Stimulated activated CD4-positive, alpha-beta T cell treated with anti-CD3 and anti-CD28 coated beads, Interleukin-15, amount 100 ng/mL, for 1 hour (primary cell): Measurements from ENCODE around the gene SLC22A23.

Experiments used
- DNase-seq, 2 donors: peaks; one replicate each; pipeline ENCODE4 v3.0.0-alpha.2; 2020; ENCODE audit warnings: low read depth in 1 of 2, low spot score in 1 of 2

The SLC22A23 gene

GRCh38 chr6:3473773-3474172 is 16.9 kb upstream of the SLC22A23 start:
- no peak for DNase-seq

GRCh38 chr6:3471711-3472110 is 14.9 kb upstream of the SLC22A23 start:
- no peak for DNase-seq

GRCh38 chr6:3471286-3471685 is 14.4 kb upstream of the SLC22A23 start:
- no peak for DNase-seq

- no peak for DNase-seq
Measured at GRCh38 chr6:3468585-3468984, 11.7 kb upstream of the SLC22A23 start.

GRCh38 chr6:3467996-3468395 is 11.1 kb upstream of the SLC22A23 start:
- DNase-seq = no peak

- no peak for DNase-seq
Measured at GRCh38 chr6:3466488-3467219, 9.8 kb upstream of the SLC22A23 start.

GRCh38 chr6:3460253-3460652 is 3.4 kb upstream of the SLC22A23 start:
- DNase-seq = no peak

- no peak for DNase-seq
Measured at GRCh38 chr6:3458706-3459421, 2.0 kb upstream of the SLC22A23 start.

GRCh38 chr6:3457710-3458602 is 1.1 kb upstream of the SLC22A23 start:
- no peak for DNase-seq

- DNase-seq = no peak
Measured at GRCh38 chr6:3456395-3456897, 404 bp downstream of the SLC22A23 start.

GRCh38 chr6:3455569-3456394 is 1.1 kb downstream of the SLC22A23 start:
- no peak for DNase-seq

- peak in 1 of 2 donors; percentile 25 for DNase-seq
Measured at GRCh38 chr6:3455147-3455568, 1.7 kb downstream of the SLC22A23 start.

GRCh38 chr6:3454273-3455010 is 2.4 kb downstream of the SLC22A23 start:
- no peak for DNase-seq

GRCh38 chr6:3453413-3454272 is 3.2 kb downstream of the SLC22A23 start:
- no peak for DNase-seq

GRCh38 chr6:3451498-3451897 is 5.4 kb downstream of the SLC22A23 start:
- DNase-seq = no peak

- no peak for DNase-seq
Measured at GRCh38 chr6:3450888-3451287, 6.0 kb downstream of the SLC22A23 start.

GRCh38 chr6:3449750-3450305 is 7.0 kb downstream of the SLC22A23 start:
- no peak for DNase-seq

GRCh38 chr6:3449321-3449720 is 7.5 kb downstream of the SLC22A23 start:
- no peak for DNase-seq

- no peak for DNase-seq
Measured at GRCh38 chr6:3447005-3447404, 9.8 kb downstream of the SLC22A23 start.
